Activated T-cell treated with anti-CD3 and anti-CD28 coated beads, Interleukin-2, amount 50 U/mL, for 72 hours (primary cell): ENCODE results near the gene TSEN34. TPM values are rescaled to one million over a fixed set of nuclear protein-coding genes. Genes with fewer than 3 reads are reported as not detected.

Source experiments
- ATAC-seq, 2 donors: fragments of 150-1000 bp; cut with Tn5 transposase; replicated peaks in 1 of 2; 2 replicates each; pipeline ENCODE4 v1.10.0; 2021; ENCODE audit warnings: moderate library complexity in 2 of 2, mild to moderate bottlenecking in 1 of 2
- DNase-seq, 2 donors: peaks; one replicate each; pipeline ENCODE4 v3.0.0; 2021 to 2022; ENCODE audit warnings: mixed read lengths in 1 of 2
- H3K27ac Mint-ChIP-seq: one replicate; pipeline ENCODE4 v1.8.0; 2022; ENCODE audit warnings: mild to moderate bottlenecking, moderate library complexity, mixed read lengths
- H3K27me3 Mint-ChIP-seq: one replicate; pipeline ENCODE4 v1.8.0; 2022; ENCODE audit warnings: low read depth, mixed read lengths
- H3K36me3 Mint-ChIP-seq, 2 donors: one replicate each; pipeline ENCODE4 v1.8.0; 2022; ENCODE audit warnings: mixed read lengths in 2 of 2, mild to moderate bottlenecking in 1 of 2; ENCODE audit not compliant: insufficient read depth in 2 of 2
- H3K4me1 Mint-ChIP-seq: one replicate; pipeline ENCODE4 v1.8.0; 2022; ENCODE audit warnings: low read depth, mixed read lengths
- H3K4me3 Mint-ChIP-seq, 2 donors: one replicate each; pipeline ENCODE4 v1.8.0; 2022; ENCODE audit warnings: mild to moderate bottlenecking in 2 of 2, mixed read lengths in 2 of 2, moderate library complexity in 2 of 2
- H3K9me3 Mint-ChIP-seq, 2 donors: one replicate each; pipeline ENCODE4 v1.8.0; 2022; ENCODE audit warnings: mixed read lengths in 2 of 2
- total RNA-seq, 2 donors: library from RNA; stranded (reverse); gene quantifications; one replicate each; pipeline ENCODE4 v1.2.3, GENCODE V29; 2022

TSEN34 gene
- total RNA-seq, 2 donors from 2014 or later = 11.0 to 17.5 TPM

GRCh38 chr19:54154603-54155345, 36.3 kb upstream of the TSEN34 start:
- H3K36me3 Mint-ChIP-seq = peaks cover 4 to 33% of the 10 kb centered on the region in 2 donors
- H3K27ac Mint-ChIP-seq = peak overlapping the region; percentile 52
- peak; percentile 31 to 38 for DNase-seq
- H3K4me3 Mint-ChIP-seq = peak overlapping the region in 1 of 2 donors; percentile 14
- no peak for ATAC-seq
- no peaks in the 10 kb centered on the region for H3K27me3 Mint-ChIP-seq
- H3K4me1 Mint-ChIP-seq = peaks cover 30% of the 10 kb centered on the region
- no peaks in the 10 kb centered on the region for H3K9me3 Mint-ChIP-seq

GRCh38 chr19:54155694-54156093, 35.4 kb upstream of the TSEN34 start:
- Mint-ChIP-seq H3K36me3 (peaks cover 4 to 33% of the 10 kb centered on the region in 2 donors), H3K27me3 (no peaks in the 10 kb centered on the region), H3K27ac (no peak overlapping the region), H3K4me3 (no peak overlapping the region), H3K4me1 (peaks cover 38% of the 10 kb centered on the region), H3K9me3 (no peaks in the 10 kb centered on the region)
- DNase-seq (no peak), ATAC-seq (no peak)

GRCh38 chr19:54156490-54156889, 34.6 kb upstream of the TSEN34 start:
- H3K9me3 Mint-ChIP-seq = no peaks in the 10 kb centered on the region
- ATAC-seq (no peak), DNase-seq (no peak)
- H3K27me3 Mint-ChIP-seq = no peaks in the 10 kb centered on the region
- no peak overlapping the region for H3K27ac Mint-ChIP-seq
- H3K36me3 Mint-ChIP-seq = peaks cover 4 to 30% of the 10 kb centered on the region in 2 donors
- peaks cover 45% of the 10 kb centered on the region for H3K4me1 Mint-ChIP-seq
- no peak overlapping the region for H3K4me3 Mint-ChIP-seq

GRCh38 chr19:54156953-54157352, 34.2 kb upstream of the TSEN34 start:
- no peak for DNase-seq
- H3K4me3 Mint-ChIP-seq = peak overlapping the region; percentile 35 to 45
- no peaks in the 10 kb centered on the region for H3K27me3 Mint-ChIP-seq
- peak overlapping the region; percentile 58 for H3K27ac Mint-ChIP-seq
- H3K4me1 Mint-ChIP-seq = peaks cover 49% of the 10 kb centered on the region
- H3K36me3 Mint-ChIP-seq = peaks cover 4 to 30% of the 10 kb centered on the region in 2 donors
- H3K9me3 Mint-ChIP-seq = no peaks in the 10 kb centered on the region
- ATAC-seq = no peak

GRCh38 chr19:54158812-54159351, 32.2 kb upstream of the TSEN34 start:
- no peaks in the 10 kb centered on the region for H3K9me3 Mint-ChIP-seq
- DNase-seq (peak; percentile 36), ATAC-seq (no peak)
- H3K36me3 Mint-ChIP-seq = peaks cover 4 to 25% of the 10 kb centered on the region in 2 donors
- peaks cover under 1% of the 10 kb centered on the region for H3K27me3 Mint-ChIP-seq
- H3K4me1 Mint-ChIP-seq = peaks cover 61% of the 10 kb centered on the region
- peak overlapping the region; percentile 59 for H3K27ac Mint-ChIP-seq
- peak overlapping the region; percentile 90 to 98 for H3K4me3 Mint-ChIP-seq

GRCh38 chr19:54159352-54160181, 31.5 kb upstream of the TSEN34 start, which contains the start of gene LENG1:
Gene LENG1 (minus strand): TSS chr19:54159721. CDS start chr19:54159695, 26 bp downstream.
- peaks cover 4 to 18% of the 10 kb centered on the region in 2 donors for H3K36me3 Mint-ChIP-seq
- H3K27me3 Mint-ChIP-seq = peaks cover 8% of the 10 kb centered on the region
- peak within 1 kb of the TSS; percentile 90 to 98 for H3K4me3 Mint-ChIP-seq
- peak within 1 kb of the TSS; percentile 95 for H3K27ac Mint-ChIP-seq
- no peaks in the 10 kb centered on the region for H3K9me3 Mint-ChIP-seq
- DNase-seq (peak; percentile 97 to 99), ATAC-seq (peak; percentile 91 to 92)
- peaks cover 61% of the 10 kb centered on the region for H3K4me1 Mint-ChIP-seq

- DNase-seq (no peak), ATAC-seq (peak in 1 of 2 donors; percentile 0)
- Mint-ChIP-seq H3K36me3 (peaks cover 2 to 12% of the 10 kb centered on the region in 2 donors), H3K4me1 (peaks cover 61% of the 10 kb centered on the region), H3K4me3 (peak overlapping the region; percentile 90 to 98), H3K27ac (peak overlapping the region; percentile 95), H3K27me3 (peaks cover 14% of the 10 kb centered on the region), H3K9me3 (no peaks in the 10 kb centered on the region)
These were observed 30.8 kb upstream of the TSEN34 start for GRCh38 chr19:54160182-54160811.

GRCh38 chr19:54160854-54161253, 30.3 kb upstream of the TSEN34 start:
- Mint-ChIP-seq H3K27ac (no peak overlapping the region), H3K36me3 (peaks cover 2 to 12% of the 10 kb centered on the region in 2 donors)

GRCh38 chr19:54162241-54162805, 28.8 kb upstream of the TSEN34 start:
- Mint-ChIP-seq H3K27me3 (peaks cover 21% of the 10 kb centered on the region), H3K9me3 (no peaks in the 10 kb centered on the region), H3K4me1 (peaks cover 62% of the 10 kb centered on the region), H3K36me3 (peaks cover 2 to 6% of the 10 kb centered on the region in 2 donors), H3K4me3 (peak overlapping the region; percentile 93 to 98), H3K27ac (no peak overlapping the region)
- DNase-seq = peak; percentile 85 to 89
- peak; percentile 35 to 39 for ATAC-seq

More at GRCh38 chr19:54160854-54161253, 30.3 kb upstream of the TSEN34 start:
- peaks cover 19% of the 10 kb centered on the region for H3K27me3 Mint-ChIP-seq
- ATAC-seq = no peak
- H3K4me1 Mint-ChIP-seq = peaks cover 62% of the 10 kb centered on the region
- H3K9me3 Mint-ChIP-seq = no peaks in the 10 kb centered on the region
- DNase-seq = no peak
- peak overlapping the region; percentile 90 to 98 for H3K4me3 Mint-ChIP-seq

GRCh38 chr19:54162884-54163283, 28.2 kb upstream of the TSEN34 start:
- peaks cover 59% of the 10 kb centered on the region for H3K4me1 Mint-ChIP-seq
- ATAC-seq (no peak), DNase-seq (no peak)
- no peak overlapping the region for H3K27ac Mint-ChIP-seq
- peak overlapping the region; percentile 93 to 98 for H3K4me3 Mint-ChIP-seq
- H3K36me3 Mint-ChIP-seq = peaks cover 2 to 6% of the 10 kb centered on the region in 2 donors
- H3K9me3 Mint-ChIP-seq = no peaks in the 10 kb centered on the region
- H3K27me3 Mint-ChIP-seq = peaks cover 21% of the 10 kb centered on the region

- peak; percentile 65 to 81 for DNase-seq
- H3K4me1 Mint-ChIP-seq = peaks cover 53% of the 10 kb centered on the region
- H3K9me3 Mint-ChIP-seq = no peaks in the 10 kb centered on the region
- H3K27ac Mint-ChIP-seq = no peak overlapping the region
- H3K27me3 Mint-ChIP-seq = peaks cover 21% of the 10 kb centered on the region
- ATAC-seq = peak in 1 of 2 donors; percentile 6
- peak overlapping the region; percentile 72 to 75 for H3K4me3 Mint-ChIP-seq
- peaks cover 0 to 3% of the 10 kb centered on the region in 2 donors for H3K36me3 Mint-ChIP-seq
These were observed 26.6 kb upstream of the TSEN34 start for GRCh38 chr19:54164369-54165068.

GRCh38 chr19:54165222-54165621, 25.9 kb upstream of the TSEN34 start:
- Mint-ChIP-seq H3K27ac (no peak overlapping the region), H3K27me3 (peaks cover 21% of the 10 kb centered on the region), H3K4me3 (no peak overlapping the region), H3K4me1 (peaks cover 50% of the 10 kb centered on the region), H3K9me3 (no peaks in the 10 kb centered on the region), H3K36me3 (no peaks in the 10 kb centered on the region)
- ATAC-seq = no peak
- DNase-seq = no peak
